ENCODE results near the gene PHLDB2. TPM values are rescaled to one million over a fixed set of nuclear protein-coding genes. Genes with fewer than 3 reads are reported as not detected.

Gene PHLDB2
- total and polyA plus RNA-seq, 2 of the 13 experiments (the other 11 are each of a cell fraction or from before 2014, with no cell fraction given), result 8.4 to 23.6 TPM

DNA sequence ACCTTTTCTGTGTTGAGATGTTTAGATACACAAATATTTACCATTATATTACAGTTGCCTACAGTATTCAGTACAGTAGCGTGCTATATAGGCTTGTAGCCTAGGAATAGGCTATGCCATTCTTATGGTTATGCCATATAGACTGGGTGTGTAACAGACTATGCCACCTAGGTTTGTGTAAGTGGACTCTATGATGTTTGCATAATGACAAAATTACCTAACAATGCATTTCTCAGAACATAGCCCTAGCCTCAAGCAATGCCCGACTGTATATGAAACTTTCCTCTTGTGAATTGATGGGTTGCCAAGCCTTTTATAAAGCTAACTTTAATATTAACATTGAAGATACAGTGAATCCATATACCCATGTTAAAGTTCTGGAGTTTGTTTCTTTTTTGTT lies 10.3 kb upstream of the PHLDB2 start:
- Histone ChIP-seq H3K9ac (ENCODE audit: insufficient read depth, low read depth, low read length) (no peak overlapping the region), H3K79me2 (ENCODE audit: insufficient read depth, low read length) (no peaks in the 10 kb centered on the region), H3K4me3 (replicated peaks in 1 of 3; ENCODE audit: insufficient read depth in 1 of 3, low read depth in 2 of 3, low read length in 3 of 3) (no peak overlapping the region), H4K20me1 (ENCODE audit: insufficient read depth, low read length) (no peaks in the 10 kb centered on the region), H2AFZ (ENCODE audit: low read length) (no peak overlapping the region), H3K27ac (ENCODE audit: extremely low read length, insufficient read depth, low read length) (no peak overlapping the region), H3K9me3 (ENCODE audit: low read length) (no peaks in the 10 kb centered on the region), H3K36me3 (replicated peaks in 1 of 2; ENCODE audit: control insufficient read depth in 1 of 2, insufficient read depth in 2 of 2, low read length in 2 of 2) (peaks cover 6 to 15% of the 10 kb centered on the region in 2 experiments; a peak in 3 of 5 replicates), H3K4me2 (ENCODE audit: low read depth, low read length) (no peak overlapping the region), H3K4me1 (ENCODE audit: insufficient read depth, low read length) (no peaks in the 10 kb centered on the region), H3K27me3 (ENCODE audit: control insufficient read depth in 1 of 2, insufficient read depth in 2 of 2, low read length in 2 of 2) (no peaks in the 10 kb centered on the region)
- BruUV-seq (replicated peaks), result no TSS peak
- FAIRE-seq (no peak), DNase-seq (ENCODE audit: low spot score) (no peak), ATAC-seq (no peak)
- 50% methylated on average over 2 of the region's 2 CpGs for WGBS (ENCODE audit: low lambda C conversion rate)
- in situ Hi-C loops (cut with HindIII; ENCODE audit: extremely low pct_ligation_motif_present, low pct_unique_long_range_greater_than_20kb), result no loop called here
- ChIA-PET POLR2A (no interaction called here), CTCF (ENCODE audit: low intra/inter-chr PET ratio, low total read pairs) (no interaction called here)
- intact Hi-C loops (cut with micrococcal nuclease; ENCODE audit: unreplicated experiment), result no loop called here
- TF ChIP-seq ZNF292 (CRISPR knock-in tag; IDR thresholded peaks at IDR 0.05; ENCODE audit: borderline replicate concordance, low read depth), result no peak

DNA sequence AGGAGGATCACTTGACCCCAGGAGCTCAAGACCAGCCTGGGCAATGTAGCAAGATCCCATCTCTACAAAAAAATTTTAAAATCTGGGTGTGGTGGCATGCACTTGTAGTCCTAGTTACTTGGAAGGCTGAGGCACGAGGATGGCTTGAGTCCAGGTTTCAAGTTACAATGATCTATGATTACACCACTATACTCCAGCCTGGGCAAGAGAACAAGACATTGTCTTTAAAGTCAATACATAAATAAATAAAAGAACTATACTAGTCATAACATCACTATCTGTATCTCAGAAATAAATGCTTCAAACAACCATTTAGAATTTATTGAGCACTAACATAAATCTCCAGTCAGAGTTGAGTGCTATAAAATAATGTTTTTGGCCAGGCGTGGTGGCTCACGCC lies 8.5 kb upstream of the PHLDB2 start:
- intact Hi-C loops (cut with micrococcal nuclease; ENCODE audit: unreplicated experiment), result no loop called here
- Histone ChIP-seq H3K36me3 (replicated peaks in 1 of 2; ENCODE audit: control insufficient read depth in 1 of 2, insufficient read depth in 2 of 2, low read length in 2 of 2) (peaks cover 6 to 15% of the 10 kb centered on the region in 2 experiments; a peak in 3 of 5 replicates), H3K79me2 (ENCODE audit: insufficient read depth, low read length) (no peaks in the 10 kb centered on the region), H2AFZ (ENCODE audit: low read length) (no peak overlapping the region), H3K27me3 (ENCODE audit: control insufficient read depth in 1 of 2, insufficient read depth in 2 of 2, low read length in 2 of 2) (no peaks in the 10 kb centered on the region), H3K9ac (ENCODE audit: insufficient read depth, low read depth, low read length) (no peak overlapping the region), H3K4me2 (ENCODE audit: low read depth, low read length) (no peak overlapping the region), H3K27ac (ENCODE audit: extremely low read length, insufficient read depth, low read length) (no peak overlapping the region), H3K4me3 (replicated peaks in 1 of 3; ENCODE audit: insufficient read depth in 1 of 3, low read depth in 2 of 3, low read length in 3 of 3) (no peak overlapping the region), H4K20me1 (ENCODE audit: insufficient read depth, low read length) (no peaks in the 10 kb centered on the region), H3K9me3 (ENCODE audit: low read length) (no peaks in the 10 kb centered on the region), H3K4me1 (ENCODE audit: insufficient read depth, low read length) (no peaks in the 10 kb centered on the region)
- no TSS peak for BruUV-seq (replicated peaks)
- ATAC-seq, result no peak
- FAIRE-seq, result no peak
- CTCF ChIA-PET (ENCODE audit: low intra/inter-chr PET ratio, low total read pairs), result no interaction called here
- 100% methylated on average over 3 of the region's 3 CpGs for WGBS (ENCODE audit: low lambda C conversion rate)
- DNase-seq (ENCODE audit: low spot score), result no peak
- TF ChIP-seq ZNF850 (CRISPR knock-in tag; conservative IDR thresholded peaks at IDR 0.05), result no peak
- TF ChIP-seq, protein P1, sequence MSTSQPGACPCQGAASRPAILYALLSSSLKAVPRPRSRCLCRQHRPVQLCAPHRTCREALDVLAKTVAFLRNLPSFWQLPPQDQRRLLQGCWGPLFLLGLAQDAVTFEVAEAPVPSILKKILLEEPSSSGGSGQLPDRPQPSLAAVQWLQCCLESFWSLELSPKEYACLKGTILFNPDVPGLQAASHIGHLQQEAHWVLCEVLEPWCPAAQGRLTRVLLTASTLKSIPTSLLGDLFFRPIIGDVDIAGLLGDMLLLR (CRISPR knock-in tag; IDR thresholded peaks at IDR 0.05), result no peak
- TF ChIP-seq ZSCAN25 (CRISPR knock-in tag; IDR thresholded peaks at IDR 0.05), result no peak
- TF ChIP-seq ZNF382 (CRISPR knock-in tag; IDR thresholded peaks at IDR 0.05; ENCODE audit: borderline replicate concordance), result no peak
- no peak for TF ChIP-seq ZNF460 (CRISPR knock-in tag; IDR thresholded peaks at IDR 0.05; ENCODE audit: borderline replicate concordance)
- TF ChIP-seq REXO4 (CRISPR knock-in tag; IDR thresholded peaks at IDR 0.05; ENCODE audit: borderline replicate concordance), result no peak
- no peak for TF ChIP-seq DPF2 (CRISPR knock-in tag; IDR thresholded peaks at IDR 0.05; ENCODE audit: borderline replicate concordance, low read depth)
- no peak for TF ChIP-seq SOX13 (IDR thresholded peaks at IDR 0.05)
- no peak for TF ChIP-seq SOX13 (CRISPR knock-in tag; conservative IDR thresholded peaks at IDR 0.05 in 1 of 2, IDR thresholded peaks at IDR 0.05 in 1 of 2)
- no peak for TF ChIP-seq ZNF34 (CRISPR knock-in tag; IDR thresholded peaks at IDR 0.05; ENCODE audit: borderline replicate concordance)
- TF ChIP-seq SP5 (CRISPR knock-in tag; IDR thresholded peaks at IDR 0.05; ENCODE audit: borderline replicate concordance, low read depth), result no peak
- no peak for TF ChIP-seq SRY (CRISPR knock-in tag; IDR thresholded peaks at IDR 0.05)
- TF ChIP-seq ZFP36L1 (CRISPR knock-in tag; IDR thresholded peaks at IDR 0.05), result no peak
- no peak for TF ChIP-seq SATB2 (CRISPR knock-in tag; IDR thresholded peaks at IDR 0.05)
- no peak for TF ChIP-seq ZNF891 (CRISPR knock-in tag; IDR thresholded peaks at IDR 0.05)
- in situ Hi-C loops (cut with HindIII; ENCODE audit: extremely low pct_ligation_motif_present, low pct_unique_long_range_greater_than_20kb), result no loop called here
- POLR2A ChIA-PET, result no interaction called here
